GM12874 (cell line): ENCODE measurements around the gene HTT.

ENCODE experiments used
- CTCF ChIP-seq: IDR thresholded peaks from 2 replicates; pipeline ENCODE4 v1.5.1; 2011; ENCODE audit warnings: low read depth, mild to moderate bottlenecking, control low read depth, low read length, moderate library complexity; ENCODE audit not compliant: insufficient read depth

Gene HTT

GRCh38 chr4:3145234-3145924 lies 70.9 kb downstream of the HTT start:
- no peak for TF ChIP-seq CTCF

- TF ChIP-seq CTCF: no peak
Observed at GRCh38 chr4:3148926-3149325, 74.4 kb downstream of the HTT start.

GRCh38 chr4:3157366-3157765 lies 82.9 kb downstream of the HTT start:
- no peak for TF ChIP-seq CTCF

GRCh38 chr4:3158841-3159240 lies 84.4 kb downstream of the HTT start:
- no peak for TF ChIP-seq CTCF

- TF ChIP-seq CTCF: no peak
Observed at GRCh38 chr4:3160438-3160837, 86.0 kb downstream of the HTT start.

GRCh38 chr4:3168029-3168428 lies 93.5 kb downstream of the HTT start:
- TF ChIP-seq CTCF: no peak

GRCh38 chr4:3174371-3175338 lies 100.2 kb downstream of the HTT start:
- no peak for TF ChIP-seq CTCF
